K562 (cell line): ENCODE data around the gene MBD3. TPM values are rescaled to one million over a fixed set of nuclear protein-coding genes. Genes with fewer than 3 reads are reported as not detected.
A peak's percentile ranks its signal among the peaks of the same experiment; 100 is the strongest.

Source experiments
- ATAC-seq: fragments of 200-7000 bp; cut with Tn5 transposase; 3 replicates; pipeline ENCODE4 v1.9.1; 2020; ENCODE audit warnings: moderate library complexity
- BruUV-seq: library from RNA; stranded (reverse); fragments of 400-500 nt; replicated peaks from 2 replicates; lab custom pipeline; 2021; lab: Mats Ljungman, UMichigan
- CTCF ChIA-PET: fragments of 300-600 bp; formaldehyde crosslinking; extraction: SDS; loops from one replicate; lab custom pipeline; 2021; ENCODE audit warnings: low intra/inter-chr PET ratio; lab: Yijun Ruan, JAX
- POLR2A ChIA-PET: fragments of 300-600, 350-650 bp; sonication (Branson Sonifier 250); formaldehyde crosslinking; extraction: SDS; loops from one replicate; lab custom pipeline; 2021; ENCODE audit warnings: antibody characterized with exemption, inconsistent platforms; lab: Yijun Ruan, JAX
- DNase-seq, 4 experiments: peaks; one replicate each; pipeline versions ENCODE4 v3.0.0 to v3.0.0-alpha.2; 2011 to 2018; ENCODE audit warnings: low spot score in 3 of 4, mixed read lengths in 3 of 4; ENCODE audit errors: extremely low read depth in 1 of 4
- FAIRE-seq: peaks from 2 replicates; lab custom pipeline; 2011; peaks lifted over from hg19 to GRCh38; lab: Jason Lieb, UNC
- H2AFZ ChIP-seq: 2 replicates; pipeline ENCODE4 v1.6.0; 2011; ENCODE audit warnings: low read depth, low read length, control low read depth, inconsistent platforms
- H3K27ac ChIP-seq: fragments of 200-600 bp; 3 replicates; pipeline ENCODE4 v1.8.0; 2011; ENCODE audit warnings: low read depth, mild to moderate bottlenecking, control low read depth, inconsistent platforms, low read length, moderate library complexity, mixed read lengths; ENCODE audit errors: extremely low read depth
- H3K27me3 ChIP-seq, 2 experiments: fragments of 300-600 bp in 1 of 2; 2 replicates in 1 of 2; 3 replicates in 1 of 2; pipeline versions ENCODE4 v1.6.0 to v1.8.0; 2011; ENCODE audit warnings: inconsistent platforms in 2 of 2, low read length in 2 of 2, mild to moderate bottlenecking in 1 of 2, mixed read lengths in 1 of 2, moderate library complexity in 1 of 2; ENCODE audit not compliant: control insufficient read depth in 2 of 2, insufficient read depth in 2 of 2
- H3K36me3 ChIP-seq: fragments of 300-600 bp; 3 replicates; pipeline ENCODE4 v1.8.0; 2011; ENCODE audit warnings: mild to moderate bottlenecking, low read length, inconsistent platforms; ENCODE audit not compliant: control insufficient read depth, insufficient read depth
- H3K4me1 ChIP-seq, 2 experiments: fragments of 200-600 bp in 1 of 2; replicated peaks in 1 of 2; 2 replicates in 1 of 2; 3 replicates in 1 of 2; pipeline versions ENCODE4 v1.5.1 to v1.8.0; 2011; ENCODE audit warnings: inconsistent platforms in 2 of 2, low read length in 2 of 2, mild to moderate bottlenecking in 1 of 2, mixed read lengths in 1 of 2, moderate library complexity in 1 of 2; ENCODE audit not compliant: control insufficient read depth in 2 of 2, insufficient read depth in 2 of 2
- H3K4me2 ChIP-seq: 2 replicates; pipeline ENCODE4 v1.6.1; 2011; ENCODE audit warnings: low read length, control low read depth, inconsistent platforms, mixed read lengths; ENCODE audit not compliant: insufficient read depth
- H3K4me3 ChIP-seq: fragments of 200-600 bp; sonication (generic), shearing (Covaris generic); 2 replicates; pipeline ENCODE4 v1.5.1; 2016; ENCODE audit warnings: control low read depth, inconsistent platforms
- H3K79me2 ChIP-seq: fragments of 200-600 bp; 3 replicates; pipeline ENCODE4 v1.8.0; 2011; ENCODE audit warnings: low read length, inconsistent platforms; ENCODE audit not compliant: control insufficient read depth, insufficient read depth
- H3K9ac ChIP-seq, 2 experiments: 2 replicates each; pipeline versions ENCODE4 v1.6.0 to v1.6.1; 2011; ENCODE audit warnings: low read depth in 2 of 2, low read length in 2 of 2, control low read depth in 1 of 2, inconsistent platforms in 1 of 2, mild to moderate bottlenecking in 1 of 2, mixed read lengths in 1 of 2; ENCODE audit not compliant: insufficient read depth in 1 of 2
- H3K9me1 ChIP-seq: one replicate; pipeline ENCODE4 v1.6.0; 2011; ENCODE audit warnings: inconsistent platforms, mild to moderate bottlenecking, low read length, moderate library complexity; ENCODE audit not compliant: control insufficient read depth, insufficient read depth
- H3K9me3 ChIP-seq: replicated peaks from 2 replicates; pipeline ENCODE4 v1.5.1; 2011; ENCODE audit warnings: low read depth, low read length, inconsistent platforms; ENCODE audit not compliant: control insufficient read depth, insufficient read depth
- H4K20me1 ChIP-seq: replicated peaks from 2 replicates; pipeline ENCODE4 v1.6.1; 2011; ENCODE audit warnings: low read length, inconsistent platforms, mixed read lengths; ENCODE audit not compliant: control insufficient read depth, insufficient read depth
- BCOR ChIP-seq: fragments of 450-650 bp; IDR thresholded peaks from 2 replicates; pipeline ENCODE4 v1.6.1; 2016
- CREBBP ChIP-seq: IDR thresholded peaks from one replicate; pipeline ENCODE4 v1.6.1; 2012; ENCODE audit warnings: low read depth, mild to moderate bottlenecking, control low read depth, inconsistent platforms, low read length
- EHMT2 ChIP-seq: fragments of 450-650 bp; IDR thresholded peaks from 2 replicates; pipeline ENCODE4 v1.6.1; 2018; ENCODE audit warnings: antibody characterized with exemption
- NFXL1 ChIP-seq: fragments of 450-650 bp; formaldehyde crosslinking; IDR thresholded peaks from 2 replicates; pipeline ENCODE4 v1.4.0; 2021; ENCODE audit warnings: mild to moderate bottlenecking
- OTX1 ChIP-seq: fragments of 450-650 bp; formaldehyde crosslinking; IDR thresholded peaks from 2 replicates; pipeline ENCODE4 v1.4.0; 2022; ENCODE audit warnings: mild to moderate bottlenecking
- USF1 ChIP-seq: sonication (generic); formaldehyde crosslinking; IDR thresholded peaks from 2 replicates; pipeline ENCODE4 v1.9.0; 2022; ENCODE audit warnings: mild to moderate bottlenecking, missing genetic modification reagents
- WGBS: fragments of 100-300 bp; shearing (Covaris generic); methylation state at CpG from one replicate; pipeline ENCODE4 v1.1.6; 2016; ENCODE audit warnings: low coverage, mixed read lengths; ENCODE audit not compliant: insufficient coverage; ENCODE audit errors: missing lambda C conversion rate; 5-methylcytosine and 5-hydroxymethylcytosine counted together
- in situ Hi-C: fragments of 300-500 bp; cut with MboI; formaldehyde crosslinking; loops from 4 replicates; pipeline ENCODE4 v1.15.0; 2018; ENCODE audit warnings: inconsistent platforms, mixed read lengths
- intact Hi-C: fragments of 100-400 bp; cut with micrococcal nuclease; formaldehyde crosslinking; loops from 2 replicates; pipeline ENCODE4 v1.14.2; 2022
- polyA plus RNA-seq, 8 experiments: library from polyadenylated mRNA; depleted of rRNA in 4 of 8; stranded (reverse) in 5 of 8; unstranded in 3 of 8; fragments of >200 nt; fragmentation: Nextera tagmentation in 2 of 8; fragmentation: Illumina TruSeq in 1 of 8; extraction: Ambion mirVana in 2 of 8; extraction: Trizol in 1 of 8; gene quantifications; 2 replicates each; pipeline versions ENCODE4 v1.2.1 to v1.2.3, GENCODE V29; 2011 to 2014; ENCODE audit warnings: inconsistent platforms in 1 of 8, missing spikeins in 1 of 8
- total RNA-seq, 7 experiments: library from RNA; depleted of rRNA in 6 of 7; stranded (reverse); fragments of >200 nt in 6 of 7; fragmentation: Illumina TruSeq in 2 of 7; extraction: Trizol in 2 of 7; gene quantifications; 2 replicates each; pipeline versions ENCODE4 v1.2.1 to v1.2.3, GENCODE V29; 2011 to 2021; ENCODE audit warnings: low replicate concordance in 1 of 7
- TF ChIP-seq, protein P1 (sequence below): sonication (generic); formaldehyde crosslinking; IDR thresholded peaks from 2 replicates; pipeline ENCODE4 v1.8.0; 2022; ENCODE audit warnings: mild to moderate bottlenecking, missing genetic modification reagents
- TF ChIP-seq, protein P2 (sequence below): sonication (generic); formaldehyde crosslinking; IDR thresholded peaks from 2 replicates; pipeline ENCODE4 v1.9.0; 2022; ENCODE audit warnings: mild to moderate bottlenecking, missing genetic modification reagents

The MBD3 gene
- total and polyA plus RNA-seq, 9 of the 15 experiments (the other 6 are each of a cell fraction or from before 2014, with no cell fraction given): 0.24 to 137 (median 30.9) TPM

DNA sequence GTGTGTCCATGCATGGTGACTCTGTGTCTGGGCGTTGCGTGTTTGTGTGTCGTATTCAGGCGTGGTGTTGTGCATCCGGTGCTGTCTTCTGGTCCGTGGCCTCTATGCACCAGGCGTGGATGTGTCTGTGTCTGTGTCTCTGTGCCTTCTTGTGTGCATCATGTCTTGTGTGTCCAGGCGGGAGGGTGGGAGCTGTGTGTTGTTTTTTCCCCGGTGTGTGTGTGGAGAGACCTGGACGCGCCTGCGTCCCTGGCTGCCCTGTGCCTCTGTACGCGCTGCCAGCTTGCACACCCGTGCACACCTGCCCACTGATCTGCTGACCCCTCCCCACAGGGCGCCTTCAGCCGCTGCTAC, 67.7 kb downstream of the MBD3 start:
- in situ Hi-C loops: no loop called here
- no TSS peak for BruUV-seq
- intact Hi-C loops: no loop called here
- WGBS: 22% methylated on average over 9 of the region's 17 CpGs
- DNase-seq (no peak), FAIRE-seq (no peak), ATAC-seq (no peak)
- Histone ChIP-seq H3K79me2 (no peaks in the 10 kb centered on the region), H4K20me1 (peaks cover 11% of the 10 kb centered on the region), H3K27me3 (peaks cover 19 to 38% of the 10 kb centered on the region in 2 experiments; a peak in 4 of 5 replicates), H3K4me3 (no peak overlapping the region), H3K27ac (no peak overlapping the region; the same call in 2 of the 3 replicates), H3K4me2 (peak overlapping the region; percentile 35; the same call in 1 of the 2 replicates), H3K4me1 (peaks cover 3 to 58% of the 10 kb centered on the region in 2 experiments; a peak in 3 of 5 replicates), H3K9me3 (no peaks in the 10 kb centered on the region), H3K9me1 (no peaks in the 10 kb centered on the region), H3K9ac (no peak overlapping the region), H3K36me3 (no peaks in the 10 kb centered on the region), H2AFZ (no peak overlapping the region)
- ChIA-PET CTCF (no interaction called here), POLR2A (no interaction called here)
- TF ChIP-seq USF1 (0 out of 2 replicates have a peak, but pooled peaks have one; percentile 10), CREBBP (no peak), NFXL1 (no peak), BCOR (no peak), OTX1 (CRISPR knock-in tag) (no peak), EHMT2 (0 out of 2 replicates have a peak, but pooled peaks have one; percentile 0)
- TF ChIP-seq, protein P1, sequence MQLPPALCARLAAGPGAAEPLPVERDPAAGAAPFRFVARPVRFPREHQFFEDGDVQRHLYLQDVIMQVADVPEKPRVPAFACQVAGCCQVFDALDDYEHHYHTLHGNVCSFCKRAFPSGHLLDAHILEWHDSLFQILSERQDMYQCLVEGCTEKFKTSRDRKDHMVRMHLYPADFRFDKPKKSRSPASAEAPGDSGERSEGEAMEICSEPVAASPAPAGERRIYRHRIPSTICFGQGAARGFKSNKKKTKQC (CRISPR knock-in tag): 0 out of 2 replicates have a peak, but pooled peaks have one; percentile 11
- TF ChIP-seq, protein P2, sequence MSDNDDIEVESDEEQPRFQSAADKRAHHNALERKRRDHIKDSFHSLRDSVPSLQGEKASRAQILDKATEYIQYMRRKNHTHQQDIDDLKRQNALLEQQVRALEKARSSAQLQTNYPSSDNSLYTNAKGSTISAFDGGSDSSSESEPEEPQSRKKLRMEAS: peak; percentile 42; the same call in 1 of the 2 replicates
